ENCODE results near the gene WASF1.
"Not testable (repeated sequence)": the region's sequence is repeated elsewhere in the genome, so short reads cannot be mapped to it uniquely, and the experiment has no call there.

WASF1 gene

DNA sequence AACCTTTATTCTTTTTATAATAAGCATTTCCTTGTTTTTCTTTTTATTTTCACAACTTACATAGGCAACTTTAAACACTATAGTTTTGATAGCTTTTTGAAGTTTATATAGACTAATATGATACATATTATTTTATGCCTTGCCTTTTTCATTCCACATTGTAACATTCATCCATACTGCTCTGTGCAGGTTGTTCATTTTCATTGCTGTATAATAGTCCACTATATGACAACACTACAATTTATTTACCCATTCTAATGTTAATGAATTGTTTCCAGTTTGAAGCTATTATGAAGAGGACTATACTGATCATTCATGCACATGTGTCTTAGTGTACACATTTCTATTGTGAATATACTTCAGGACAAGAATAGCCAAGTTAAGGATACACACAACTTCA lies 49.1 kb downstream of the WASF1 start:
- no peak for TF ChIP-seq POLR2A (IDR thresholded peaks at IDR 0.05; ENCODE audit: low read depth, low read length)
- FAIRE-seq (no peak), DNase-seq (ENCODE audit: insufficient read length, low spot score) (no peak)

GRCh38 chr6:110128418-110128817 lies 51.1 kb downstream of the WASF1 start:
- TF ChIP-seq POLR2A (IDR thresholded peaks at IDR 0.05; ENCODE audit: low read depth, low read length): no peak
- DNase-seq (ENCODE audit: insufficient read length, low spot score) (no peak), FAIRE-seq (no peak)

GRCh38 chr6:110125361-110125760 lies 54.1 kb downstream of the WASF1 start:
- TF ChIP-seq POLR2A (IDR thresholded peaks at IDR 0.05; ENCODE audit: low read depth, low read length): no peak
- DNase-seq (ENCODE audit: insufficient read length, low spot score) (no peak), FAIRE-seq (no peak)

GRCh38 chr6:110121655-110122054 lies 57.8 kb downstream of the WASF1 start:
- FAIRE-seq; DNase-seq (ENCODE audit: insufficient read length, low spot score): not testable (repeated sequence)

DNA sequence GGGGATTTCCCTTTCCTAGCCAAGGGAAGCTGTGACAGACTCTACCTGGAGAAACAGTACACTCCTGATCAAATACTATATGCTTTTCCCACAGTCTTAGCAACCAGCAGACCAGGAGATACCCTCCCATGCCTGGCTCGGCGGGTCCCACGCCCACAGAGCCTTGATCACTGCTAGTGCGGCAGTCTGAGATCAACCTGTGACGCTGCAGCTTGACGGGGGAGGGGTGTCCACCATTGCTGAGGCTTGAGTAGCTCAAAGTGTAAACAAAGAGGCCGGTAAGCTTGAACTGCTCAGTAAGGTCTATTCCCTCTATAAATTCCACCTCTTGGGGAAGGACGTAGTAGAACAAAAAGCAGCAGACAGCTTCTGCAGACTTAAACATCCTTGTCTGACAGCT lies 63.2 kb downstream of the WASF1 start:
- FAIRE-seq: no peak
- no peak for DNase-seq (ENCODE audit: insufficient read length, low spot score)
- no peak for TF ChIP-seq POLR2A (IDR thresholded peaks at IDR 0.05; ENCODE audit: low read depth, low read length)

- FAIRE-seq (no peak), DNase-seq (ENCODE audit: insufficient read length, low spot score) (no peak)
- TF ChIP-seq POLR2A (IDR thresholded peaks at IDR 0.05; ENCODE audit: low read depth, low read length): no peak
Measured at GRCh38 chr6:110114004-110114403, 65.5 kb downstream of the WASF1 start.

DNA sequence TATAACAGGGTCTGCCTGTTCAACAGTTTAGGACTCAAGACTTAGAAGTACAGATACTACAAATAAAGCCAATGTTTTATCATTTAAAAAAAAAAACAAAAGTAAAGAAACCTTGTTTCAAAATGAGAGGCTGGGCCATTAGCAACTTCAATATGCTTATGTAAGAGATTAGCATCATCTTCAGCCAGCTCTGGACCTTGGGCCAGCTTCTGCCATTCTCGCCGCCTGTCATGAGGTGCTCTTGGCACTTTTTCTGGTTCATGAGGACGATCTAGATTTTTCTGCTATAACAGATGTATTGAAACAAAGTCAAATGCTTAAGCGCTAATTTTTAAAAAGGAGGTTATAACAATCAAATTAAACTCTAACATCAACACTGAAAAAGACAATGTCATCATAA lies 74.2 kb downstream of the WASF1 start:
- TF ChIP-seq POLR2A (IDR thresholded peaks at IDR 0.05; ENCODE audit: low read depth, low read length): no peak
- DNase-seq (ENCODE audit: insufficient read length, low spot score): no peak
- FAIRE-seq: no peak

DNA sequence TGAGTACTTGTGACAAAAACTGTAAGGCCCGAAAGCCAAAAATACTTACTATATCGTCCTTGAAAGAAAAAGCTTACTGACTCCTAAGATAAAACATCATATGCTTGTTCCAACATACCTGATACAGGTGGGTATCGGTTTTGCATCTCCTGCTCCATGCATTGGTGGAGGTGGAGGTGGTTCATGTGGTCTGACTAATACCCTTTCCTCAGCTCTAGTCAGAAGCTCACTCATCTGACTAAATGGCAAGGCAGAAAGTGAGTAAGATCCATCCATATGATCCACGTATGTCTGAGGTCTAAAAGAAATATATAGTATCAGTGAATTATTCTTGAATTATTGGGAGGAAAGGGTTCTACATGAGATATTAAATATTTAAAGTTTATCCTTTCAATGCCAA lies 76.2 kb downstream of the WASF1 start:
- TF ChIP-seq POLR2A (IDR thresholded peaks at IDR 0.05; ENCODE audit: low read depth, low read length): no peak
- DNase-seq (ENCODE audit: insufficient read length, low spot score) (no peak), FAIRE-seq (no peak)

GRCh38 chr6:110102411-110102810 lies 77.1 kb downstream of the WASF1 start:
- no peak for TF ChIP-seq POLR2A (IDR thresholded peaks at IDR 0.05; ENCODE audit: low read depth, low read length)
- FAIRE-seq (no peak), DNase-seq (ENCODE audit: insufficient read length, low spot score) (no peak)

DNA sequence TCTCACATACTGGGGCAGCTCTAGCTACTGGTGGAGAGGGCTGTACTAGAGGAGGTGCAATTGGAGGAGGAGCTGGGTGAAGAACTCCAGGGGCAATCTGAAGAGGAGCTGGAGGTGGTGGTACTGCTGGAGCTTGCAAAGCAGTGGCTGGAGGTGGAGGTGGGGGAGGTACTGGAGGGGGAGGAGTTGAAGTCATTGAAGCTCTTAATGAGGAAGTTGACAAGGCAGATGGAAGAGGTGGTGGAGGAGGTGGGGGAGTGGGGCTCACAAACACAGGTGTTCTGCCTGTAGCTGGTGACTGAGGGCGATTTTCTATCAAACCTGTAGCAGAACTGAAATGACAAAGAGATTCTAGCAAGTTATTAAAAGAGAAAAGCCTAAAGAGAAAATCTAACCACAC lies 77.6 kb downstream of the WASF1 start:
- FAIRE-seq (no peak), DNase-seq (ENCODE audit: insufficient read length, low spot score) (no peak)
- no peak for TF ChIP-seq POLR2A (IDR thresholded peaks at IDR 0.05; ENCODE audit: low read depth, low read length)

GRCh38 chr6:110098511-110099116 lies 80.9 kb downstream of the WASF1 start:
- TF ChIP-seq POLR2A (IDR thresholded peaks at IDR 0.05; ENCODE audit: low read depth, low read length): no peak
- DNase-seq (ENCODE audit: insufficient read length, low spot score) (no peak), FAIRE-seq (no peak)

DNA sequence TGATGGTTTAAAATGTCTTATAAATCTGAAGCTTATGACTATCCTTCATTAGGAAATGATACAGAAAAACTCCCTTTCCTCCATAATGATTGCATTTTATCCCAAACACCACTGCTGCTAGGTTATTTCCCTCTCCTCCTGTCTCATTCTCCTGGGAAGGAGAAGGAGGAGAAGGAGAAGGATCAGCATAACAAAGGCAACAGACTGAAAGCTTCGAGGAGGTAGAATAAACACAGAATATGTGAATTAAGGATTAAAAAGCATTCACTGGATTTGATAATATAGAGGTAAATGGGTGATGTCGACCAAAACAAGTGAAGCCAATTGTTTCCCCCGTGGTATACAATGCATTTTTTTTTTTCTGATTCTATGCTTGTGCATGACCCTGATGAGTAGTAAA lies 82.0 kb downstream of the WASF1 start:
- DNase-seq (ENCODE audit: insufficient read length, low spot score) (no peak), FAIRE-seq (no peak)
- no peak for TF ChIP-seq POLR2A (IDR thresholded peaks at IDR 0.05; ENCODE audit: low read depth, low read length)

DNA sequence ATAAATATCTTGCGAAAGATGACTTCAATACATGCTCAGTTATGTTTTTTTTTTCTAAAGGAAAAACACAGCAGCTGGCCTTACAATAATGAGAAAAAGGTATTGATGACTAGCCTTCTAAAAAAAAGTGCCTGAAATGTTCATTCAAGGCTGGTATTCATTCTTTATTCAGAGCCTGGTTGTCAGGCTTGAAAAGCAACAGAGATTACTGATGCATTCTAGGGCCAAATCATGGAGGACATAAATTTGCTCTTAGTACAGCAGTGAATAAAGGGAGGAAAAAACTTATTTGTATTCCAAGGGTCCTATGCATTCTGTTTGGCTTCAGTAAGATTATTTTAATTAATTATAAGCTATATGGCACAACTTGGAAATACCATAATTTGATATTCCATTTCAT lies 83.5 kb downstream of the WASF1 start:
- no peak for FAIRE-seq
- TF ChIP-seq POLR2A (IDR thresholded peaks at IDR 0.05; ENCODE audit: low read depth, low read length): no peak
- no peak for DNase-seq (ENCODE audit: insufficient read length, low spot score)

GRCh38 chr6:110095101-110095500 lies 84.4 kb downstream of the WASF1 start:
- no peak for DNase-seq (ENCODE audit: insufficient read length, low spot score)
- no peak for FAIRE-seq
- no peak for TF ChIP-seq POLR2A (IDR thresholded peaks at IDR 0.05; ENCODE audit: low read depth, low read length)

DNA sequence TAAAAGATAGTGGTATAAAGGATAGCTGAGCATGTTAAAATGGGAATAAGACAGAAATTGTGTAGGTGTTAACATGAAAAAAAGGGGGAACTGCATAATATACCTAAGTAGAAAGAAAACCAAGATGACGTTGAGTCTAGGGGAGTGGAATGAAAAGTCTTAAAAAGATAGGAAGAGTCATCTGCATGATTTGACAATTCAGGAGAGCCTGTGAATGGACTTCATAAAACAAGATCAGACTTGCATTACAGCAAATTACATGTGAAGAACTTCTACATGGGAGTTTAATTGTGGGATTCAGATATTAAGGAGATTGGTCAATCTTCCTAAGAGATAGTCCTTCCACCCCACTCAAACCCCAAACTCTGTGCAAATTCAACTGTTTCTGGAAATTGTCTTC lies 85.5 kb downstream of the WASF1 start:
- no peak for TF ChIP-seq POLR2A (IDR thresholded peaks at IDR 0.05; ENCODE audit: low read depth, low read length)
- FAIRE-seq (no peak), DNase-seq (ENCODE audit: insufficient read length, low spot score) (no peak)

GRCh38 chr6:110090876-110091275 lies 88.6 kb downstream of the WASF1 start:
- FAIRE-seq: no peak
- no peak for DNase-seq (ENCODE audit: insufficient read length, low spot score)

More at GRCh38 chr6:110090876-110091275, 88.6 kb downstream of the WASF1 start:
- TF ChIP-seq POLR2A (IDR thresholded peaks at IDR 0.05; ENCODE audit: low read depth, low read length): no peak
